Measurements from ENCODE around the gene EGFR.

The EGFR gene

DNA sequence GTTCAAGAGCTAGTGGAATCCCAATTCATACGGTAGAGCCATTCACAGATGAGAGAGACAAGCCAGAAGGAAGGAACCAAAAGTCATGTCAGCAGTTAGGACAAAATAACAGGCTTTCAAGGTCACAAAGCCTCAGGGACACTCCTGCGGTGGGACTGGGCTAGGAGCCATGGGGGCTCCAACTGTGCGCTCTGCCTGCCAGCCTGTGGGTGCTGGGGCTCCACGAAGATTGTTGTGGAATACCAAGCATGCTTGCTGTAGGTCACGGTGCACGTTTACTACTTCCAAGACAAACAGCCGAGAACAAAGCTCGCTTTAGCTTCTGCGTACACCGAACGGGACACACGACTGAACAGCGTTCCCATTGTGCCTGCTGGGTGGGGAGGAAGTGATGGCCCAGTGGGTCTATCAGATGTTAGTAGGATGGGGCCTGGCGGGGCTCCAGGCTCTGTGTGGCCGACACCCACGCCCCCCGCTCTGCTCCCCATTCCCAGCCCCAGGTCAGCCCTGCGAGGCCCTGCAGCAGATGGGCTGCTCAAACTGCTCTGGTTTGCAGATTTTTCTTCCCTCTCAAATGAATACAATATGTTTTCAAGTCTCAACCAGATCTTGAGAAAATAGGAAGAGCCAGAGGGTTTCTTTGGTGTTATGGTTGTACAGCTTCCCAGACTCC, 158.9 kb downstream of the EGFR start:
- no peak for DNase-seq

DNA sequence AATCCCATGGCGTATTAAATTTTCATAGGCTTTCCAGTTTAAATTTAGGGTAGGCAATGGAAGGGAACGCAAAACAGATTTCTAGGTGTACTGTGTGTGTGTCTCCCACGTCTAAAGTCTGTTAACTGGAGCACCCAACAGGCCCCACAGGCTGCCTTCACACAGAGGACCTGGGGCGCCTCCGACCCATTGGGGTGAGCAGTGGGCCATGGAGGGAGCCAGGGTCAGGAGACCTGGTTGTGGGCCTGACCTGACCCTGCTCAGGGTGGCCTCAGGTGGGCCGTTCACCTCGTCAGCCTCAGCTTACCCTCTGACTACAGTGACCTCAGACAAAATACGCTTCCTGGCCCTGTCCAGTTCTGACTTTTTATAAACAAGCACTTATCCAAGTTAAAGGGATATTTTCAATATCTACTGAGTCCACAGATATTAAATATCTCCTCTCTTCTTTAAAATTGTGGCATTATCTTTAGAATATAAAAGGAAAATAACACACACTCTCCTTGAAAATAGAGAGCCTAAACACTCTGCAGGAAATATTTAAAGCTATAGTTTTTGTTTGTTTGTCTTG, 159.6 kb downstream of the EGFR start:
- DNase-seq, result no peak

GRCh38 chr7:55178863-55179773, 160.3 kb downstream of the EGFR start:
- no peak for DNase-seq

DNA sequence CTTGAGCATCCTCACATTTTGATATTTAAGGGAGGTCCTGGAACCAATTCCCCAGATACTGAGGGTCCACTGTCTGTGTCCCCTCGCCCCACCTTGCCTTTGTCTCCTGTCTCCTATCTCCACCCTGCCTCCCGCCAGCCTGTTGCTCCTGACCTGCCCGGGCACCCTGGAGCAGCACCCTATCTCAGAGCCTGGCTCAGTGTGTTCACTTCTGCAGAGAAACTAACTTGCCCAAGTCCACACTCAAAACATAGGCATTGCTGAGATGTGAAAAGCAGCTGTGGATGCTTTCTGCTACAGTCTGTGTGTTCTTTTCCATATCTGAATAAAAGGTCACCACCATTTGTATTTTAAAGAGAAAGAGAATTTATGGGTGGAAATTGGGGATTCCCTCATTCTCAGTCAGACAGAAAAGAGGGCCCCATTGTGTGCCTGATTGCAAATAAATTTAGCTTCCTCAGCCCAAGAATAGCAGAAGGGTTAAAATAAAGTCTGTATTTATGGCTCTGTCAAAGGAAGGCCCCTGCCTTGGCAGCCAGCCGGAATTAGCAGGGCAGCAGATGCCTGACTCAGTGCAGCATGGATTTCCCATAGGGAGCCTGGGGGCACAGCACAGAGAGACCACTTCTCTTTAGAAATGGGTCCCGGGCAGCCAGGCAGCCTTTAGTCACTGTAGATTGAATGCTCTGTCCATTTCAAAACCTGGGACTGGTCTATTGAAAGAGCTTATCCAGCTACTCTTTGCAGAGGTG, 161.3 kb downstream of the EGFR start:
- no peak for DNase-seq

GRCh38 chr7:55180963-55181542, 162.2 kb downstream of the EGFR start:
- DNase-seq, result no peak

- no peak for DNase-seq
Observed at GRCh38 chr7:55181762-55182161, 162.9 kb downstream of the EGFR start.

DNA sequence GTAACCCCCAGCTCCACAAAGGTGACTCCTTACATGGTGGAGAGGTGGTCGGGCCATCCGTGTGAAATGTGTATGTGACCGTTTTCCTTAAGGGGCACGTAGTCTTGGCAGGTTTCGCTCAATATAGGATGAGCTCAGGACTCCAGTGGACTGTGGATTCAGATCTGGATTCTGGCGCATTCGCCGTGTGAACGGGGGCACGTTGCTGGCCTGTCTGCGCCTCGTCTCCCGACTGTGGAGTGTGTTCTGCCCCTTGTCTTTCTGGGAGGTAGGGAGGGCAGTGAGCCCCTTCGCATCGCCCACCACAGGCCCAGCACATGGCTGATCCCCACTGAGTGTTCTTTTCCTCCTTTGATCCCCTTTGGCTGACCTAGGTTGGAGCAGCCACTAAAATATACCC, 165.1 kb downstream of the EGFR start:
- no peak for DNase-seq

DNA sequence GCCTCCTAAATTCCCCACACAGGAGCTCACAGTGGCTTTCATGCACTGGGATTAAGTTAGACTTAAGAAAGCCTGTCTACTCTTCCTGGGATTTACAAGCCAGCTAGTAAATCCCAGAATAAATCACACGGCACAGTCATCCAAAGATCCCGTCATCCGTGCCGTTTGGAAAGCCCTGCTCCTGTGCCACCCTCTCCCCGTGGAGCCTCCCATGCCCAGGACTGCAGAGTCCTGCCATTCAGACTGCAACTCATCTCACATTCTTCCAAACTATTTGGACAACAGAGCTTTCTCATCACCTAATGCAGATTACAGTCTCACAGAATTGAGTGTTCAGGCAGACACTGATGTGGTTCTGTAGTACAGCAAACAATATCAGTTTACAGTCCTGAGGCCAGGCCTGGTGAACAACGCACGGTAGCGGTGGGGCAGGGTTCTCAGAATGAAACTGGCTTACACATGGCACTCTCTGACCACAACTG, 166.5 kb downstream of the EGFR start:
- no peak for DNase-seq

DNA sequence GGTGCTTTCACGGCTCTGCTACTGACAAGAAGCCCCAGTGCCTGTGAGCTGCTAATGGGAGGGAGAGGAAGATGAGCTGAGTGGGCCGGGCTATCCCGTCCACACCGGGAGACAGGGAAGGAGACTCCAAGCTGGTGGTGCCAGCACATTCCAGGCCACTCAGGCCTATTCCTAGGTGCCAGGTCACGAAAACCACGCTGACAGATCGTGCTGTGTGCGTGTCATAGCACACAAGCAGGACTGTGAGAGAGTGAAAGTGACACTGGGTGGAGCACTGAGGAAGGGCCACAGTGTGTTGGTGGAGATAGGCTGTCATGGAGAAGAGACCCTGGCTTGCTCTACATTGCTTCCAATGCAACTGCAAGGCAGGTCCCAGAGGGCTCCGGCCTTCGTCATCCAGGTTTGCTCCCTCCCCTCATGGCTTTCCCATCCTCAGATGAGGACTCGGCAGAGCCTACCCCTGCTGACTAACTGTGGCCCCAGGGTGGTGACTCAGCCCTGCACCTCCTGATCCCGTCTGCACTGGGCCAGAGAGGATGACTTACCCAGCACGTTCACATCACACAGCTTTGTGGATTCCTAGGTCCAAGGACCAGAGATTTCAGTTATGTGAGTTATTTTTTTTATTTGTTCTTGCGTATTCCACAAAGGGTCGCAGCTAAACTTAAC, 167.3 kb downstream of the EGFR start:
- DNase-seq, result no peak

GRCh38 chr7:55187701-55188491, 169.1 kb downstream of the EGFR start:
- no peak for DNase-seq

DNA sequence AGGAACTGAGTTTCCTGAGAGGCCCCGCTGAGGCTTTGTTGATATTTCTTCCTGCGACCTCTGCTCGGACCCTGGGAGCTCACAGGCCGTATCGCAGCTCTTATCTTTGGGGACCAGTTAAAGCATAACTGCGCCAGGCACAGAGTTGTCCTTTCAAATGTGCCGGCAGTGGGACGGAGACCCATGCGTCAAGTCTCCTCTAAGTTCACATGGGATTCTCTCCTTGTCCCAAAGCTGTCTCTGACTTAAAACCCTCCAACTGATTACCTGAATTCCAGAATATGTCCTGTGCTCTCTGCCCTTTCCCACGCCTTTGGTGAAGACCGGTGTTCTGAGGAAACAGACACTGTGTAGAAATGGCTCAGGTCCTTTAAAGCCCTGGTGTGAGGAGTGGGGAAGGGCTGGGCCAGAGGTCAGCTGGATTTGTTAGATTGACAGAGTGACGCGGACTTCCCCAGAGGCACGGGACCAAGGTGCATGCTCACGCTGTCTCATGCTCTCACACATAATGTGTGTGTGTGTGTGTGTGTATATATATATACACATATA, 169.8 kb downstream of the EGFR start:
- DNase-seq, result no peak

- DNase-seq, result no peak
Observed at GRCh38 chr7:55189146-55189766, 170.4 kb downstream of the EGFR start.

DNA sequence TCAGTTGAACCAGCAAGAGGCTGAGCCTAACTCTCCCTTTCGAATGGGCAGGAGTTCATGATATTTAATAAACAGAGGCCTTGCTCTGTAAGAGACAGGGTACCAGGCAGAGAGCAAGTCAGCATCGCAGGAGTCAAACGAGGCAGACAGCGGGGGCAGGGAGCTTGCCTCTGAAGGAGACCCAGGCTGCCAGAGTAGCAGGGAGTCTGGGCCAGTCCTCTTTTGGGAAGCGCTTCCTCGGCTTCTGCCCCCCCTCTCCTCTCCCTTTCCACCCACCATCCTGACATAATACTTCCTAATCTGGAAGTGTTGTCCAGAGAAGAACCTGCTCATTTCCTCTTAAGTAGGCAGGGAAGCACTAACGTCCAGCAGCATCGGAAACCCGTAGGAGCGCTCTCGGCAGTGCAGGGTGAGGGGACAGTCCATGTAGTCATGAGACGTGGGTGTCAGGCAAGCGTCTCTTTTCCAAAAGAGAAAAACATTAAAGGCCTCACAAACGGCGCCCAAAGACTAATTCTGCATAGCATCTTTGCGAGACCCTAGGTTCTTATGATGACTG, 171.1 kb downstream of the EGFR start:
- DNase-seq, result no peak

DNA sequence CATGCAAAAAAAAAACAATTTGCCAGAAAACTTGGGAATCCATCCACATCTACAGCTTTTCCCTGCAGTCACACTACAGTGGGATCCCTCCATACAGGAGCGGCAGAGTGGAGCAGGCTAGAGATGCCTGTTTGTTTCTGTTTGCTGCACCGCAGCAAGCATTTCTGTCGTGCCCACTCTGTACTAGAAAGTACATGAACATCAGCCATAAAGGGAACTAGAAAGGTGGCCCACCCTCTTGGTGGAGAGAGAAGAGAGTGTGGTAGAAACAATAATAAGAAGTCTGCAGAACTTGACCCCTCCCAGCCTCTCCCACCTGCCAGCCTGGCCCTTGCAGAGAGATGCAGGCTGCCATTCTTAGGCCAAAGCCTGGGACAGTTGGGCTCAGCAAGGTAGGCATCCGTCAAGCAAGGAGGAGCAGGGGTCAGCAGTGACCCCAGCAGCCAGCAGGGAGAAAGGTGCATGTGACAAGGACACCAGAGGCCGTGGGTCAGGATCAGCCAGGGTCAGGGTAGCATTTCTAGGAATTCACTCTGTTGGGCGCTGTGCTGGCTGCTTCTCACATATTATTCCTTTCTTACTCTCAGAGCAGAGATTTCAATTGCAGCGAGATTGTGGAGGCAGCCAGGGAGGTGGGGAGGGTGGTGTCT, 171.8 kb downstream of the EGFR start:
- DNase-seq, result no peak

DNA sequence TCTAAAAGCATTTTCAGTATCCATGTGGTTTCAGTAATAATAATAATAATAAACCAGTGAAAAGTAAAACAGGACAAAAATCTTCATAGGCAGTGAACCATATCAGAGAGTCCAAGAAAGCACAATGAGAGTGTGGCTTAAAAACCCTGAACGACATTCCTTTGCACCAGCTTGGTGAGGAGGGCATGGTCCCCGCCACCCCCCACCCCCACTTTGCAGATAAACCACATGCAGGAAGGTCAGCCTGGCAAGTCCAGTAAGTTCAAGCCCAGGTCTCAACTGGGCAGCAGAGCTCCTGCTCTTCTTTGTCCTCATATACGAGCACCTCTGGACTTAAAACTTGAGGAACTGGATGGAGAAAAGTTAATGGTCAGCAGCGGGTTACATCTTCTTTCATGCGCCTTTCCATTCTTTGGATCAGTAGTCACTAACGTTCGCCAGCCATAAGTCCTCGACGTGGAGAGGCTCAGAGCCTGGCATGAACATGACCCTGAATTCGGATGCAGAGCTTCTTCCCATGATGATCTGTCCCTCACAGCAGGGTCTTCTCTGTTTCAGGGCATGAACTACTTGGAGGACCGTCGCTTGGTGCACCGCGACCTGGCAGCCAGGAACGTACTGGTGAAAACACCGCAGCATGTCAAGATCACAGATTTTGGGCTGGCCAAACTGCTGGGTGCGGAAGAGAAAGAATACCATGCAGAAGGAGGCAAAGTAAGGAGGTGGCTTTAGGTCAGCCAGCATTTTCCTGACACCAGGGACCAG, 172.5 kb downstream of the EGFR start:
- DNase-seq, result no peak

GRCh38 chr7:55191926-55192692, 173.3 kb downstream of the EGFR start:
- DNase-seq, result no peak

- no peak for DNase-seq
Observed at GRCh38 chr7:55192723-55193122, 173.9 kb downstream of the EGFR start.

DNA sequence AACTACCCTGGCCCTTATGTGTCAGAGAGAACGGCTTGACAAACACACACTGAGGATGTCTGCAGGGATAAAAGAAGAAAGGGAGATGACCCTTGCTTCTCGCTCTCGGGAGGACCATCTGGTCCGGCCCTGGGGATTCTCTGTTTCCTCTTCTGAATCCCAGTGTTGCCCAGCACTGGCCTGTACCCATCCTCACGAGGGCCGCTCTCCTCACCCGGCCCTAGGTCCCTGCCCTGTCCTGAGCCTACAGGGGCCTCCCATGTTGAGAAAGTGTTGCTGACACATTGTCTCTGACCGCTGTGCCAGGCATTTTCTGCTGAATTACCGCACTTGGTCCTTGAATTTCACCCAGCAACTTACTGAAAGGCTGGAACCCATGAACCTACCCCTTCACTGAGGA, 174.4 kb downstream of the EGFR start:
- no peak for DNase-seq

All from cerebellar nuclear complex (tissue), 1 donor.